Glutamatergic neuron (in vitro differentiated cells): ENCODE results near the gene GFRA1. TPM values are rescaled to one million over a fixed set of nuclear protein-coding genes. Genes with fewer than 3 reads are reported as not detected.

Source experiments
- DNase-seq: peaks from one replicate; pipeline ENCODE4 v3.0.0; 2022
- H3K27ac Mint-ChIP-seq: one replicate; pipeline ENCODE4 v1.8.0; 2020; ENCODE audit warnings: mild to moderate bottlenecking, mixed read lengths, inconsistent platforms; ENCODE audit not compliant: unreplicated experiment
- H3K27me3 Mint-ChIP-seq: one replicate; pipeline ENCODE4 v1.8.0; 2020; ENCODE audit warnings: mild to moderate bottlenecking, moderate library complexity, mixed read lengths, inconsistent platforms; ENCODE audit not compliant: unreplicated experiment
- H3K36me3 Mint-ChIP-seq: one replicate; pipeline ENCODE4 v1.8.0; 2020; ENCODE audit warnings: mild to moderate bottlenecking, mixed read lengths, inconsistent platforms; ENCODE audit not compliant: unreplicated experiment
- H3K4me1 Mint-ChIP-seq: one replicate; pipeline ENCODE4 v1.8.0; 2020; ENCODE audit warnings: mild to moderate bottlenecking, low read depth, mixed read lengths, inconsistent platforms; ENCODE audit not compliant: unreplicated experiment
- H3K4me3 Mint-ChIP-seq: one replicate; pipeline ENCODE4 v1.8.0; 2020; ENCODE audit warnings: mild to moderate bottlenecking, mixed read lengths, inconsistent platforms; ENCODE audit not compliant: unreplicated experiment
- H3K9me3 Mint-ChIP-seq: one replicate; pipeline ENCODE4 v1.8.0; 2020; ENCODE audit warnings: mild to moderate bottlenecking, moderate library complexity, mixed read lengths, inconsistent platforms; ENCODE audit not compliant: unreplicated experiment
- total RNA-seq: library from RNA; stranded (reverse); fragmentation: NEBNext Ultra II Directional; extraction: Animal tissue kit (Norgen Biotek cat#: 25700); gene quantifications from one replicate; pipeline ENCODE4 v1.2.1, GENCODE V29; 2021; ENCODE audit not compliant: unreplicated experiment
- TF ChIP-seq, protein P1 (sequence below): fragments of 200-600 bp; sonication (generic); IDR thresholded peaks from one replicate; pipeline ENCODE4 v1.5.0; 2021; ENCODE audit not compliant: partially characterized antibody, unreplicated experiment

Gene GFRA1
- total RNA-seq, 1 donor from 2014 or later: 347 TPM

DNA sequence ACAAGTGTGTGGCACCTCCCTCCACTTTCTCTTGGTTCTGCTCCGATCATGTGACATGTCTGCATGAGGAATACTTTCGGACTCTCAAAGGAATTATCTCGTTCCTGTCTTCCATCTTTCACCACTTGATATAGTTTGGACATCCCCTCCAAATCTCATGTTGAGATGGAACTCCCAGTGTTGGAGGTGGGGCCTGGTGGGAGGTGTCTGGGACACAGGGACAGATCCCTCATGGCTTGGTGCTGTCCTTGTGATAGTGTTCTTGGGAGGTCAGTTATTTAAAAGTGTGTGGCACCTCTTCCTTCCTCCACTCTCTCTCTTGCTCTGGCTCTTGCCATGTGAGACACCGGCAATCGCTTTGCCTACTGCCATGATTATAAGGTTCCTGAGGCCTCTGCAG, 166.4 kb downstream of the GFRA1 start:
- H3K36me3 Mint-ChIP-seq: peaks cover 16% of the 10 kb centered on the region
- H3K27ac Mint-ChIP-seq: no peak overlapping the region
- peaks cover 29% of the 10 kb centered on the region for H3K9me3 Mint-ChIP-seq
- no peak overlapping the region for H3K4me3 Mint-ChIP-seq
- H3K4me1 Mint-ChIP-seq: peaks cover 12% of the 10 kb centered on the region
- TF ChIP-seq, protein P1, sequence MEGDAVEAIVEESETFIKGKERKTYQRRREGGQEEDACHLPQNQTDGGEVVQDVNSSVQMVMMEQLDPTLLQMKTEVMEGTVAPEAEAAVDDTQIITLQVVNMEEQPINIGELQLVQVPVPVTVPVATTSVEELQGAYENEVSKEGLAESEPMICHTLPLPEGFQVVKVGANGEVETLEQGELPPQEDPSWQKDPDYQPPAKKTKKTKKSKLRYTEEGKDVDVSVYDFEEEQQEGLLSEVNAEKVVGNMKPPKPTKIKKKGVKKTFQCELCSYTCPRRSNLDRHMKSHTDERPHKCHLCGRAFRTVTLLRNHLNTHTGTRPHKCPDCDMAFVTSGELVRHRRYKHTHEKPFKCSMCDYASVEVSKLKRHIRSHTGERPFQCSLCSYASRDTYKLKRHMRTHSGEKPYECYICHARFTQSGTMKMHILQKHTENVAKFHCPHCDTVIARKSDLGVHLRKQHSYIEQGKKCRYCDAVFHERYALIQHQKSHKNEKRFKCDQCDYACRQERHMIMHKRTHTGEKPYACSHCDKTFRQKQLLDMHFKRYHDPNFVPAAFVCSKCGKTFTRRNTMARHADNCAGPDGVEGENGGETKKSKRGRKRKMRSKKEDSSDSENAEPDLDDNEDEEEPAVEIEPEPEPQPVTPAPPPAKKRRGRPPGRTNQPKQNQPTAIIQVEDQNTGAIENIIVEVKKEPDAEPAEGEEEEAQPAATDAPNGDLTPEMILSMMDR: no peak
- H3K27me3 Mint-ChIP-seq: peaks cover 25% of the 10 kb centered on the region
- DNase-seq: no peak

DNA sequence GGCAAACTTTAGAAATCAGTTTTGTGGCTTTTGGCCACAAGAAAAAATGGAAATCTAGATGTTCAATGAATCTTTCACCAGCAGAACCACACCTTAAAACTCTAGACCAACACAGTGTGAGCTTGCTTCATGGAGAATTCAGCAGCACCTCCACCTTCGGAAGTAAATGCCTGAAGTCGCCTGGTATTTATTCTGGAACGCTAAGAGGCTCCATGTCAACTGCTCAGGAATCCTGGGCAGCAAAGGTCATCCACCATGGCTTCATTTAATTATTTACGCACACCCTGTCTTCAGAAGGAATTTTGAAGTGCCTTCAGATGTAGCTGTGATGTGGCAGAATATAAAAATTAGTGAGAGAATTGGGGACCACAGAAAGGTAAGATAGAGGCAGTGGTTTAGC, 167.7 kb downstream of the GFRA1 start:
- H3K27ac Mint-ChIP-seq: no peak overlapping the region
- H3K27me3 Mint-ChIP-seq: peaks cover 22% of the 10 kb centered on the region
- TF ChIP-seq, protein P1: no peak
- H3K9me3 Mint-ChIP-seq: peaks cover 18% of the 10 kb centered on the region
- no peak overlapping the region for H3K4me3 Mint-ChIP-seq
- H3K36me3 Mint-ChIP-seq: peaks cover 16% of the 10 kb centered on the region
- no peak for DNase-seq
- peaks cover 13% of the 10 kb centered on the region for H3K4me1 Mint-ChIP-seq

DNA sequence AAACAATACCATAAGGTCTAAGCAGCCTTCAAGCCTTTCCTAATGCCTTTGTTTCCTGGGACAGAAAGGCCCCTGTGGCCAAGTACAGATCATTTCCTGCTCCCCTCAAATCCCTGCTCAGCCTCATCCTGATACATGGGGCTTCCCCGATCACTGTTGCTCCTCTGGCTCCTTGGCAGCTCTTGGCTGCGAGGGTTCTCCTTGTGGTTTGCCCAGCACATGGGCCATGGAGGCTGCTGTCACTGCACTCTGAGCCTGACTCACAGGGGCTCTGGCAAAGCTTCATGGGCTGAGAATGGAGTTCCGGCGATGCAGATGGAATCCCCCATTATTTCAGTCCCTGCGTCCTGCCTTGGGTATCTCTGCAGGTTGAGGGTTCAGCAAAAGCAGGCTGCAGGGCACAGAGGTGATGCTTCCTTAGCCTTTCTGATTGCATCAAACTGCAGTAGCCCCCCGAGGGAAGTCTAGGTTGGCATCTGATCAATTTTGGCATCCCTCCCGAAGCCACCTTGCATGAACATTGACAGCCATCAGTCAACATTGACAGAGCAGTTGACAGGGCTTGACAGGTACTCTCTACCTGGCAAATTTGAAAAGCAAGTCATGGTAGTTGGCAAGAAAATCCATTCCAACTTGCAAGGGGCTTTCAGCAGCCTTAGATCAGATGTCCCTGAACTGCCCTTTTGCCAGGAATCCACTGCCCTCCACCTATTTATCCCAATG, 168.6 kb downstream of the GFRA1 start:
- H3K36me3 Mint-ChIP-seq: peaks cover 16% of the 10 kb centered on the region
- no peak overlapping the region for H3K4me3 Mint-ChIP-seq
- TF ChIP-seq, protein P1: no peak
- DNase-seq: no peak
- peak overlapping the region; percentile 33 for H3K27ac Mint-ChIP-seq
- peaks cover 19% of the 10 kb centered on the region for H3K27me3 Mint-ChIP-seq
- H3K9me3 Mint-ChIP-seq: peaks cover 21% of the 10 kb centered on the region
- H3K4me1 Mint-ChIP-seq: peaks cover 18% of the 10 kb centered on the region

DNA sequence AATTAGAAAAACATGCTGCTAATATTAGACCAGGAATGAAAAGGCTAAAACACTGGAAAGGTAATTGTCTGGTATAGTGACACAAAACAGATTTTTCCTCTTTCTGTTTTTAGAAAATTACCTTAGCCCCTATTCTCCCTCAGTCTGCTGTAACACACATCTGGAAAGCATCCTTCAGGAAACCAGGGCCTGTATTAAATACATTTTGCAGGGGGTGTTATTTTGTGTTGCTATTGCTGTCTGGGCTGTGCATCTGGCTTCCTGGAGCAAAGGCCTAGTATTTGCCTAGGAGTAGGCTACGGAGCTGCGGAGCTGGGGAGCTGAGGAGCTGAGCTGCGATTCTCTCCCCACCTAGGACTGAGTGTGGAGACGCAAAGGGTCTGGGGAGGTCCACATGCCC, 169.3 kb downstream of the GFRA1 start:
- TF ChIP-seq, protein P1: no peak
- H3K36me3 Mint-ChIP-seq: peaks cover 16% of the 10 kb centered on the region
- peaks cover 24% of the 10 kb centered on the region for H3K9me3 Mint-ChIP-seq

DNA sequence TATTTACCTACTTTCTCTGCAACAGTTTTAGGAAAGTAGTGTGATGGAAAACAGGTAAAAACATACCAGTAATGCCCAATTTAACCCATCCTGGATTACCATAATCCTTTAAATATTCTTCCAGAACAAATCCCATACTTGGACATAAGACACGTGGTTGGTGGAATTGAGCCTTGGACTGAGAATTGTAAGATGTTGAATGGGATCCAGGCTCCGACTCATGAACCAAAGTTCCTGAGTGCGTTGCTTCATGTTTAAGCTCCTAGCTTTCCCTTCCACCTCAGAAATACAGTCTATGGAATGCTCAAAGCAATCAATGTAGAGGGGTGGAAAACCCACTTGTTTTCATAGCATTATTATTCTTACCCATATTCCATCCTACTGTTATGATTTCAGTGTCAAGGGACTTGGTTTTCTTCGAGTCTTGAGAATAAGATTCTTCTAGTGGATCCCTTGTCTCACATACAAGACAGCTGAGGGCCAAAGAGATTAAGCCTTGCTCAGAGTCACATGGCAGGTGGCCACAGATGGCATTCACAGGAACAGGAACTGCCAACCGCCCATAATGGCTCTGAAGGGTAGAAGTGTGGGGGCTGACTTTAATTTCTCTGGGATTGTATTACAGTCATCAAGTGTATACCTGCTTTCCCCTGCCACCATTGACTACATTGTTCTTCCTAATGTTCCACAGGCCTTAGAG, 171.2 kb downstream of the GFRA1 start:
- Mint-ChIP-seq H3K27ac (peak overlapping the region; percentile 59), H3K4me1 (peaks cover 40% of the 10 kb centered on the region), H3K9me3 (peaks cover 32% of the 10 kb centered on the region), H3K4me3 (peak overlapping the region; percentile 47), H3K27me3 (peaks cover 21% of the 10 kb centered on the region), H3K36me3 (peaks cover 14% of the 10 kb centered on the region)
- no peak for DNase-seq
- TF ChIP-seq, protein P1: no peak

More for the DNA sequence above, 169.3 kb downstream of the GFRA1 start:
- no peak overlapping the region for H3K4me3 Mint-ChIP-seq
- H3K4me1 Mint-ChIP-seq: peaks cover 24% of the 10 kb centered on the region
- no peak overlapping the region for H3K27ac Mint-ChIP-seq
- DNase-seq: no peak
- peaks cover 17% of the 10 kb centered on the region for H3K27me3 Mint-ChIP-seq
